H7 (cell line): ENCODE results near the gene ZNF497. TPM values are rescaled to one million over a fixed set of nuclear protein-coding genes. Genes with fewer than 3 reads are reported as not detected.

Experiments
- DNase-seq: peaks from one replicate; pipeline ENCODE4 v3.0.0; 2012
- H3K27me3 ChIP-seq: 2 replicates; pipeline ENCODE4 v1.6.0; 2011; ENCODE audit warnings: mild to moderate bottlenecking, low read length; ENCODE audit not compliant: control insufficient read depth, insufficient read depth
- H3K36me3 ChIP-seq: replicated peaks from 2 replicates; pipeline ENCODE4 v1.5.1; 2011; ENCODE audit warnings: low read length; ENCODE audit not compliant: control insufficient read depth, insufficient read depth
- H3K4me3 ChIP-seq: 2 replicates; pipeline ENCODE4 v1.5.1; 2011; ENCODE audit warnings: low read depth, mild to moderate bottlenecking, control low read depth, low read length, moderate library complexity; ENCODE audit not compliant: insufficient read depth
- total RNA-seq: library from RNA; depleted of rRNA; stranded (reverse); fragments of >200 nt; shearing (Covaris generic); gene quantifications from 2 replicates; pipeline ENCODE4 v1.2.3, GENCODE V29; 2014

Gene ZNF497
- total RNA-seq, 1 experiment from 2014 or later = 3.2 TPM

- Histone ChIP-seq H3K36me3 (no peaks in the 10 kb centered on the region), H3K4me3 (peak overlapping the region; percentile 83), H3K27me3 (no peaks in the 10 kb centered on the region)
- DNase-seq = peak; percentile 90
These were observed 665 bp downstream of the ZNF497 start for GRCh38 chr19:58361900-58362271.

- Histone ChIP-seq H3K4me3 (no peak overlapping the region), H3K36me3 (no peaks in the 10 kb centered on the region)
- DNase-seq = peak; percentile 75
These were observed 4.9 kb downstream of the ZNF497 start for GRCh38 chr19:58357481-58358145.

GRCh38 chr19:58356766-58357480, 5.6 kb downstream of the ZNF497 start:
- Histone ChIP-seq H3K27me3 (no peaks in the 10 kb centered on the region), H3K4me3 (no peak overlapping the region), H3K36me3 (no peaks in the 10 kb centered on the region)
- DNase-seq = peak; percentile 71

More at GRCh38 chr19:58357481-58358145, 4.9 kb downstream of the ZNF497 start:
- no peaks in the 10 kb centered on the region for H3K27me3 ChIP-seq

GRCh38 chr19:58355908-58356765, 6.4 kb downstream of the ZNF497 start:
- no peak overlapping the region for H3K4me3 ChIP-seq
- DNase-seq = peak; percentile 59

GRCh38 chr19:58355215-58355796, 7.2 kb downstream of the ZNF497 start:
- DNase-seq = no peak
- Histone ChIP-seq H3K4me3 (no peak overlapping the region), H3K36me3 (no peaks in the 10 kb centered on the region), H3K27me3 (no peaks in the 10 kb centered on the region)

More at GRCh38 chr19:58355908-58356765, 6.4 kb downstream of the ZNF497 start:
- H3K27me3 ChIP-seq = no peaks in the 10 kb centered on the region
- no peaks in the 10 kb centered on the region for H3K36me3 ChIP-seq

- Histone ChIP-seq H3K36me3 (no peaks in the 10 kb centered on the region), H3K27me3 (no peaks in the 10 kb centered on the region), H3K4me3 (no peak overlapping the region)
- no peak for DNase-seq
These were observed 8.0 kb downstream of the ZNF497 start for GRCh38 chr19:58354478-58355030.

GRCh38 chr19:58353717-58354477, 8.7 kb downstream of the ZNF497 start:
- no peaks in the 10 kb centered on the region for H3K36me3 ChIP-seq
- DNase-seq = peak; percentile 44
- no peaks in the 10 kb centered on the region for H3K27me3 ChIP-seq
- no peak overlapping the region for H3K4me3 ChIP-seq

- DNase-seq = peak; percentile 36
- H3K36me3 ChIP-seq = no peaks in the 10 kb centered on the region
- no peak within 1 kb of the TSS for H3K4me3 ChIP-seq
- no peaks in the 10 kb centered on the region; the same call in 1 of the 2 replicates for H3K27me3 ChIP-seq
These were observed 9.5 kb downstream of the ZNF497 start, which contains the start of gene A1BG for GRCh38 chr19:58352760-58353671. A1BG (minus strand) TSS chr19:58353492; CDS start chr19:58353437, 55 bp downstream.

GRCh38 chr19:58351990-58352755, 10.4 kb downstream of the ZNF497 start:
- no peak overlapping the region for H3K4me3 ChIP-seq
- H3K27me3 ChIP-seq = peaks cover 2% of the 10 kb centered on the region
- peak; percentile 25 for DNase-seq
- H3K36me3 ChIP-seq = no peaks in the 10 kb centered on the region

- Histone ChIP-seq H3K36me3 (no peaks in the 10 kb centered on the region), H3K27me3 (peaks cover 8% of the 10 kb centered on the region), H3K4me3 (no peak overlapping the region)
- DNase-seq = peak; percentile 23
These were observed 11.0 kb downstream of the ZNF497 start for GRCh38 chr19:58351558-58351878.

- DNase-seq = peak; percentile 45
- H3K27me3 ChIP-seq = peaks cover 9% of the 10 kb centered on the region
- no peak overlapping the region for H3K4me3 ChIP-seq
- no peaks in the 10 kb centered on the region for H3K36me3 ChIP-seq
These were observed 11.5 kb downstream of the ZNF497 start for GRCh38 chr19:58350871-58351557.
